Stimulated activated CD4-positive, alpha-beta T cell treated with anti-CD3 and anti-CD28 coated beads, Interleukin-2, amount 100 ng/mL, for 4 hours (primary cell): ENCODE measurements around the gene EFNB1.

Experiments
- DNase-seq: peaks from one replicate; pipeline ENCODE4 v3.0.0-alpha.2; 2020; ENCODE audit warnings: low read depth

The EFNB1 gene

GRCh38 chrX:68827848-68828624 is 785 bp upstream of the EFNB1 start:
- peak; percentile 64 for DNase-seq

GRCh38 chrX:68829582-68830418 is 979 bp downstream of the EFNB1 start:
- no peak for DNase-seq

GRCh38 chrX:68830419-68831404 is 1.9 kb downstream of the EFNB1 start:
- no peak for DNase-seq

- DNase-seq, result no peak
Observed at GRCh38 chrX:68831405-68832100, 2.7 kb downstream of the EFNB1 start.

- DNase-seq, result no peak
Observed at GRCh38 chrX:68832101-68832416, 3.2 kb downstream of the EFNB1 start.

GRCh38 chrX:68832516-68833447 is 4.0 kb downstream of the EFNB1 start:
- no peak for DNase-seq

- no peak for DNase-seq
Observed at GRCh38 chrX:68833448-68833805, 4.6 kb downstream of the EFNB1 start.

- DNase-seq, result no peak
Observed at GRCh38 chrX:68833855-68834331, 5.1 kb downstream of the EFNB1 start.

- DNase-seq, result no peak
Observed at GRCh38 chrX:68834371-68835103, 5.7 kb downstream of the EFNB1 start.

- DNase-seq, result no peak
Observed at GRCh38 chrX:68835104-68835442, 6.3 kb downstream of the EFNB1 start.

- DNase-seq, result no peak
Observed at GRCh38 chrX:68835468-68835867, 6.6 kb downstream of the EFNB1 start.

- no peak for DNase-seq
Observed at GRCh38 chrX:68837119-68837518, 8.3 kb downstream of the EFNB1 start.

- no peak for DNase-seq
Observed at GRCh38 chrX:68838571-68838910, 9.7 kb downstream of the EFNB1 start.

GRCh38 chrX:68839771-68840170 is 10.9 kb downstream of the EFNB1 start:
- DNase-seq, result no peak

- DNase-seq, result no peak
Observed at GRCh38 chrX:68840256-68840655, 11.4 kb downstream of the EFNB1 start.

GRCh38 chrX:68841251-68842049 is 12.6 kb downstream of the EFNB1 start:
- no peak for DNase-seq

- no peak for DNase-seq
Observed at GRCh38 chrX:68842351-68842750, 13.5 kb downstream of the EFNB1 start.

GRCh38 chrX:68842781-68843581 is 14.2 kb downstream of the EFNB1 start:
- no peak for DNase-seq
